ENCODE results near the gene SYNDIG1.

The SYNDIG1 gene

GRCh38 chr20:24691901-24692351 is 222.5 kb downstream of the SYNDIG1 start:
- no peak for DNase-seq (ENCODE audit: low read depth)
- TF ChIP-seq CTCF (IDR thresholded peaks at IDR 0.05; ENCODE audit: low read length, missing control alignments) = no peak
- no peak overlapping the region for H3K4me3 ChIP-seq (replicated peaks; ENCODE audit: low read depth, low read length)

- TF ChIP-seq CTCF (IDR thresholded peaks at IDR 0.05; ENCODE audit: low read length, missing control alignments) = no peak
- no peak overlapping the region for H3K4me3 ChIP-seq (replicated peaks; ENCODE audit: low read depth, low read length)
- DNase-seq (ENCODE audit: low read depth) = no peak
Observed at GRCh38 chr20:24692446-24693200, 223.2 kb downstream of the SYNDIG1 start.

- H3K4me3 ChIP-seq (replicated peaks; ENCODE audit: low read depth, low read length) = no peak overlapping the region
- DNase-seq (ENCODE audit: low read depth) = no peak
- TF ChIP-seq CTCF (IDR thresholded peaks at IDR 0.05; ENCODE audit: low read length, missing control alignments) = no peak
Observed at GRCh38 chr20:24693466-24694156, 224.2 kb downstream of the SYNDIG1 start.

- H3K4me3 ChIP-seq (replicated peaks; ENCODE audit: low read depth, low read length) = no peak overlapping the region
- DNase-seq (ENCODE audit: low read depth) = no peak
- no peak for TF ChIP-seq CTCF (IDR thresholded peaks at IDR 0.05; ENCODE audit: low read length, missing control alignments)
Observed at GRCh38 chr20:24694157-24694726, 224.8 kb downstream of the SYNDIG1 start.

GRCh38 chr20:24694727-24695528 is 225.5 kb downstream of the SYNDIG1 start:
- H3K4me3 ChIP-seq (replicated peaks; ENCODE audit: low read depth, low read length) = no peak overlapping the region
- DNase-seq (ENCODE audit: low read depth) = no peak
- no peak for TF ChIP-seq CTCF (IDR thresholded peaks at IDR 0.05; ENCODE audit: low read length, missing control alignments)

GRCh38 chr20:24695529-24696225 is 226.2 kb downstream of the SYNDIG1 start:
- H3K4me3 ChIP-seq (replicated peaks; ENCODE audit: low read depth, low read length) = no peak overlapping the region
- DNase-seq (ENCODE audit: low read depth) = no peak
- no peak for TF ChIP-seq CTCF (IDR thresholded peaks at IDR 0.05; ENCODE audit: low read length, missing control alignments)
